GM18870 (cell line): ENCODE results near the gene KCNH6.

ENCODE experiments used
- ATAC-seq: cut with Tn5 transposase; IDR thresholded peaks from one replicate; pipeline ENCODE4 v1.9.1; 2021; ENCODE audit warnings: moderate library complexity; ENCODE audit not compliant: unreplicated experiment

KCNH6 gene, protein sequence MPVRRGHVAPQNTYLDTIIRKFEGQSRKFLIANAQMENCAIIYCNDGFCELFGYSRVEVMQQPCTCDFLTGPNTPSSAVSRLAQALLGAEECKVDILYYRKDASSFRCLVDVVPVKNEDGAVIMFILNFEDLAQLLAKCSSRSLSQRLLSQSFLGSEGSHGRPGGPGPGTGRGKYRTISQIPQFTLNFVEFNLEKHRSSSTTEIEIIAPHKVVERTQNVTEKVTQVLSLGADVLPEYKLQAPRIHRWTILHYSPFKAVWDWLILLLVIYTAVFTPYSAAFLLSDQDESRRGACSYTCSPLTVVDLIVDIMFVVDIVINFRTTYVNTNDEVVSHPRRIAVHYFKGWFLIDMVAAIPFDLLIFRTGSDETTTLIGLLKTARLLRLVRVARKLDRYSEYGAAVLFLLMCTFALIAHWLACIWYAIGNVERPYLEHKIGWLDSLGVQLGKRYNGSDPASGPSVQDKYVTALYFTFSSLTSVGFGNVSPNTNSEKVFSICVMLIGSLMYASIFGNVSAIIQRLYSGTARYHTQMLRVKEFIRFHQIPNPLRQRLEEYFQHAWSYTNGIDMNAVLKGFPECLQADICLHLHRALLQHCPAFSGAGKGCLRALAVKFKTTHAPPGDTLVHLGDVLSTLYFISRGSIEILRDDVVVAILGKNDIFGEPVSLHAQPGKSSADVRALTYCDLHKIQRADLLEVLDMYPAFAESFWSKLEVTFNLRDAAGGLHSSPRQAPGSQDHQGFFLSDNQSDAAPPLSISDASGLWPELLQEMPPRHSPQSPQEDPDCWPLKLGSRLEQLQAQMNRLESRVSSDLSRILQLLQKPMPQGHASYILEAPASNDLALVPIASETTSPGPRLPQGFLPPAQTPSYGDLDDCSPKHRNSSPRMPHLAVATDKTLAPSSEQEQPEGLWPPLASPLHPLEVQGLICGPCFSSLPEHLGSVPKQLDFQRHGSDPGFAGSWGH

DNA sequence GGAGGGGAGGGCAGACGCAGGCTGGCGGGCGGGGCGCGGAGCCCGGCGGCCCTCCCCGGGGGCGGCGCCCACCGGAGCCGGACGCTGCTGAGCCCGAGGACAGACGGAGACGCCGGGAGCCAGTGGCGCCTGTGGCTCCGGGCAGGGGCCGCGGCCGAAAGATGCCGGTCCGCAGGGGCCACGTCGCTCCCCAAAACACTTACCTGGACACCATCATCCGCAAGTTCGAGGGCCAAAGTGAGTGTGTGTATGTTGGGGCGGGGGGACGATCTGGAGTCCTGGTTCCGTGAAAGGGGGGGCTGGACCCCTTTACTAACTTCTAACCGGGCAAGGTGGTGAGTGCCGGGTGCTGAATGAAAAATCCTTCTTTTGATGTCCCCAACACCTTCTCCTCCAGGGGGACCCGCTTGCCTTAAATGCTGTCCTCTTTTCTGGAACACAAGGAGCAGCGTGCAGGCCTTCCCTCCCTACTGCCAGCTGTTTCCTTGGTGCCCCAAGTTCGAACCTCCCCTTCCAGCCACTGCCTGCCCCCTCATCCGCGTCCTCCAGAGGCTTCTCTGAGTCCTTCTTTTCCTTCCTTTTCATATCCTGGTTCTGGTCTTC, at the start of gene KCNH6:
KCNH6 (plus strand) TSS at position 106 of the 603 bp plus-strand sequence; CDS start at position 162, 56 bp downstream.
- no peak for ATAC-seq

DNA sequence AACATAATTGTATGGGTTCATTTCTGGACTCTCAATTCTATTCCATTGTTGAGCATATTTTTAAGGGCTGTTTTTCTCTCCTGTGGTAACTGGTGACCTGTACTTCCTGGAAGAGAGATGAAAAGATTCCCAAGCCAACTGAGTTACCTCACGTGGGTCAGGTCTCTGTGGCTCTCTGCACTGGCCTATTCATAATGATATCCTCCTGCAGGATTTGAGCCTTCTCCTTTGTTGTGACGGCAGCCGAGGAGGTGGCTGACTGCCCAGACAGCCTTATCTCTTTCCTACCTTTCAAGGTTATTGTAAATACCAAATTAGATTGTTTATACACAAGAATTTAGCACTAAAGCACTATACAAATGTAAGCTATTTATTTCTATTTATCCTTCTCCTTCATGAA, 49.0 kb upstream of the KCNH6 start:
- no peak for ATAC-seq

DNA sequence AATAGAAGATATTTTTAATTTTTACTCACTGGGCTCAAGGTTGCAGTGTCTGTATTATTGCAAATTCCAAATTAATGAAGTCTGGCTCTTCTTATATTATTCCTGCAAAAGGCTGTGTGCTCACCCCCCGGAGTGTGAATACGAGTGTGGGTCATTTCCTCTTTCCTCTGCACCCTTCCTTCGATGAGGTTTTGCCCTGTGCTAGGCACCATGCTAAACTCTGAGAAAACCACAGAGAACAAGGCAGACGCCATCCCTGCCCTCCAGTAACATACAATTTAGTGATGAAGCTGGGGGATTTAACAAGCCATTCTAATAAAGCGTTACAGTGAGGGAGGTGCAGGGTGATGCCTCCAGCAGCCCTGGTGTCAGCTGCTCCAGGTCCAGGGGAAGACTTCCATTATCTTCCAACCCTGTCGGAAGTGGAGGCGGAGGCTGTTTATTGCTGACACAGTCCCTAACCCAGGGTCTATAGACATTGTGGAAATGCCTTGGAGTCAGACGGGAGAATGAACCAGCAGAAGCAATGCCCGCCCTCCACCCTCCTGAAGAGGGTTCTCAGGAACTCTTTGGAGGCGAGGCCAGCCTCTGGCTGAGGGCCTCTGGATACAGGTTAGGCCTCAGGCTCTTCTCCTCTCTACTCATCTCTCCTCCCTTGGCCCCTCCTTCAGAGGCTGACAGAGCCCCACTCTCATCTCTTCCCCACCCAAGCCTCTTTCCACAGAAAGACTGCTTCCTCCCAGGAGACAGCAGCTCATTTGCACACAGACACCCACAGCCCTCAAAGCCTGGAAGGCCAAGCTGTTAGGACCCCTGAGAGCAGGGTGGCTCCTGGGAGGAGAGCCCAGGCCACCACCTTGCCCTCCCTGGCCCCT, 48.3 kb upstream of the KCNH6 start:
- ATAC-seq = no peak

DNA sequence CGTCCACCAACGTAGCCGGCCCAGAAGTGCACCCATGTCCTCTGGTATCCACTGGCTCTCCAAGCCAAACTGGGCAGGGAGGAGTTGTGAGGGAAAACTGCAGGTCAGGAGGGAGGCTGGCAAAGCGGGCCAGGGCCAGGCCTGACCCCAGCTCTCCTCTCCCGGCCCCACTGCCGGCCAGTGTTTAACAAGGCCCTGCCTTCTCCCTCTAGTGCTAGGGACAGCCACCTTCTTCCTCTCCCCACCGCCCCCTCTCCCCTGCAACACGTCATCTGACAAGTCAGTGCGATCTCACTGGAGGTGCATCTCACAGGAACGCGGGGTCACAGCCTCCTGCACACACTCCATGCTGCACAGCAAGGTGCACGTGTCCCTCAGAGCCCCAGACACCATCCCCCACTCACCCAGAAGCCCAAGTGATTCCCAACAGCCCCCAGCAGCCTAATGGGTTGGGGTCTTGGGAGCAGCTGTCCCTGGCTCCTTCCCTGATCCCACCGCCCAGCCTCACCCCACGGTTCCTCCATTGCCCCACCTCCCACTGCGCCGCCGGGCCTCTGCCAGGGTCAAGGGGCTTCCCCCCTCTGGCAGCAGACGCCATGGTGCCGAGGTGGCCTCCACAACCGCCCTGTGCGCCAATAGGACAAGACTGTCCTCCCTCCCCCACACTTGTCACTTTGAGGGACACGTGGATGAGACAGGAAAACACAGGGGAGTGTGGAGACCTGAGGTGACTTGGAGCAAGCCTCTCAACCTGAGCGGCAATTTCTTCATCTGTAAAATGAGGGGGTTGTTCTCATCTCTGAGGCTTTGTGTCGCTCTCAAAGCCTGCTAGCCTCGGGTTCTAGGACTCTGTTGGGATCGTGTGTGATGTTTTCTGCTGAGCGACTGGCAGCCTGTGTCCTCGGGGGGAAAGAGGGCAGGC, 47.4 kb upstream of the KCNH6 start:
- ATAC-seq = no peak

DNA sequence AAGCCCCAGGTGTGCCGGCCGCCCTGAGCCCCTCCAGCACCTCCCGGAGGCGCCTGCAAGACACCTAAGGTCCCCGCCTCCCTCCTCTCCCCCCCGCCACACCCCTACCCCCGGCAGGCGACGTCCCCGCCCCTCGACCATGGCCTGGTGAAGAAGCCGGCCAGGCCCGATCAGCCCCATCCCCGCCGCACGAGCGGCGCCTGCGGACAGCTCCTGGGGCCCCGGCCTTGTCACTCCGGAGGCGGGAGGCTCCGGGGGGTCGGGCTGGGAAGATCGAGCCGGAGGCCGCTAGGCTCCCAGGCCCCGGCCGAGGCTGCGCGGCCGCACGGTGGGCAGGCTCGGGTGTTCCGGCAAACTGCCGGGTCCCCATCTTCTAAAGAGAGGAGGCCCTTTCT, 46.7 kb upstream of the KCNH6 start:
- ATAC-seq = no peak

DNA sequence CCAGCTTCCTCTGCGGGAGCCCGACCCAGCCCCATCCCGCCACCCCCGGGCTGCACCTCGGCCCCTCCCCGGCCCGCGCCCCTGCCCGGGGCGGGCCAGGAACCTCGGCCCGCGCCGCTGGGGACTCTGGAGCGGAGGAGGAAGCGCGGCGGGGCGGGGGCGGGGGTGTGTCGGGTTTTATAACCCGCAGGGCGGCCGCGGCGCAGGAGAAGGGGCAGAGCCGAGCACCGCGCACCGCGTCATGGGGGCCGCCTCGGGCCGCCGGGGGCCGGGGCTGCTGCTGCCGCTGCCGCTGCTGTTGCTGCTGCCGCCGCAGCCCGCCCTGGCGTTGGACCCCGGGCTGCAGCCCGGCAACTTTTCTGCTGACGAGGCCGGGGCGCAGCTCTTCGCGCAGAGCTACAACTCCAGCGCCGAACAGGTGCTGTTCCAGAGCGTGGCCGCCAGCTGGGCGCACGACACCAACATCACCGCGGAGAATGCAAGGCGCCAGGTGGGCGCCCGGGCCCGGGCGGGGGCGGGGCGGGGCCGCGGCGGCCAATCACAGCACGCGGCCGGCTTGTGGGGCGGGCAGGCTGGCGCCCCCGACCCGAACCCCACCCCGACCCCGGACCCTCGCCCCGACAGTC, 46.2 kb upstream of the KCNH6 start, which contains the start of gene ACE:
ACE (plus strand) TSS at position 208 of the 626 bp plus-strand sequence; CDS start at position 242, 34 bp downstream.
- ATAC-seq = no peak

DNA sequence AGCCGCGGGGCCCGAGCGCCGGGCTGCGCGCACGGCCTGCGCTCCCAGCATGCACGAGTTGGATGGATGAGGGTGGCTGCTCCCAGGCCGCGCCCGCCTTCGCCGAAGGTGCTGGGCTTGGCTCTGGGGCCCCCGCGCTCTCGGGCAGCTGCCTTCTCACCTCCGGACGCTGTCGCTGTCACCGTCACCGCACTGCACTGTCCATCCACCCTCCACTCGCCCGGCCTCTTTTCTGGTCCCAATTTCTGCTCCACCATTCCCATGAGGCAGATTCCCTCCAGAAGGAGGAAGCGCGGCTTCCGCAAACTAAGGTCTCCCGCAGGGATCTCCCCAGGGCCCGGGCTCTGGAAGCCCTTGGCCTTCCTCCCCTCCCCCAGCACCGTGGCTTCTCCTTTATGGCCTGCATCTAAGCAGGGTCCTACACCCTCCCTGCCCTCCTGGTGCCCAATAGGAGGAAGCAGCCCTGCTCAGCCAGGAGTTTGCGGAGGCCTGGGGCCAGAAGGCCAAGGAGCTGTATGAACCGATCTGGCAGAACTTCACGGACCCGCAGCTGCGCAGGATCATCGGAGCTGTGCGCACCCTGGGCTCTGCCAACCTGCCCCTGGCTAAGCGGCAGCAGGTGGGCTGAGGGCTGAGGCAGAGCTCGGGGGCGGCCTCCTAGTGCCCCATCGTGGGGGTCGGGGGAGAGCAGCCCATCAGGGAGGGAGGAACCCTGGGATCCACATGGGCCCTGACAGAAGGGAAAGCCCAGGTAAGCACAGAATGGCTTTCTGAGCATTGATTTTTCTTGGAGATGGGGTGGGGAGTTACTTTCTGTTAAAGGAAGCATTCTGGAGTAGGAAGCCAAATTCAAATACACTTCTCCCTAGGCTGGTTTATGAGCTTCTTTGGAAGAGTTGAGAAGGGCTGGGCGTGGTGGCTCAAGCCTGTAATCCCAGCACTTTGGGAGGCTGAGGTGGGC, 45.4 kb upstream of the KCNH6 start:
- no peak for ATAC-seq

DNA sequence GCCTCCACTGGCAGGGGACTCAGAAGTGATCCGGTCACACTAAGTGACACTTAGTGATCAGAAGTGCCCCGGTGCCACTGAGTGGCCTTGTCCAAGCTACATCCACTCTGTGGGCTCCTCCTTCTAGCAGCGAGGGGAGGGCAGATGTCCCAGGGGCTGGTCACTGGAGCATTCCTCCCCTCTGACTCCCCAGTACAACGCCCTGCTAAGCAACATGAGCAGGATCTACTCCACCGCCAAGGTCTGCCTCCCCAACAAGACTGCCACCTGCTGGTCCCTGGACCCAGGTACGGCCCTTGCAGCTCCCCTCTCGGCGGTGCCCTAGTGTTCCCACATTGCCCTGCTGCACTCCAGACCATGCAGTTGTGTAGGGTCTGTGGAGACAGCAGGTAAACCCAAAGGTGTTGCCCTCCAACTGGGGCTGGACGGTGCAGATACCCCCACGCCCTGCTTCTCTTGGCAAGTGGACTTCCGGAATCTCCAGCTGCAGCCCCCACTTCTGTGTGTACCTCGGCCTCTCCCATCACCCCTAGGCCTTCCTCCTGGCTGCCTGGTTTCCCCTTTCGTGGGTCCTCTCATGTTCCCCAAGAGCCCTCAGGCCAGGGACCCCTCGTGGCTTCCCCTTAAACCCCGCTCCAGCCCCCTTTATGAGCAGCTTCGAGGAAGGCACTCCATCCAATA, 44.2 kb upstream of the KCNH6 start:
- no peak for ATAC-seq

DNA sequence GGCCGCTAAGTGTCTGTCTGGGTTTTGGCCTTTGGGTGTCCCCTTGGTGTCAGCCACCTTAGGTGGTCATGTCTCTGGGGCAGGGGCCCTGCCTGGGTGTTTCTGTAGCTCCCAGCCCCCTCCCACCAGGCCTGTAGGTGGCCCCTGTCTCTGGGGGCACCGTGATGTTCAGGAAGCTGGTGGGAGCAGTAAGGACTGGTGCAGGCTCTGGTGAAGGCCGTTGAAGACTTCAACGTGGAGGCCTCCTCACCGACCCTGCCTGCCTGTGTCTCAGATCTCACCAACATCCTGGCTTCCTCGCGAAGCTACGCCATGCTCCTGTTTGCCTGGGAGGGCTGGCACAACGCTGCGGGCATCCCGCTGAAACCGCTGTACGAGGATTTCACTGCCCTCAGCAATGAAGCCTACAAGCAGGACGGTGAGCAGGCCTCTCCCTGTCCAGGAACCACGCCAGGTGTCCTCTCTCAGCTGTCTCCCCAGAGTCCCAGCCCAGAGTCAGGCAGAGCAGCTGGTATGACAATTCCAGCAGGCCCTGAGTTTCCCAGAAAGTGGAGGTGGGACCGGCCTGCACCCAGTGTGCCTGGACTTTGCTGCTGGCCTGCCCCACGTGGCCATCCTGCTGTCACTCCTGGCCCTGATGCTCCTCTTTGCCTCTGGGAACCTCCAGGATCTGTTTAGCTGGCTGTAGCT, 43.5 kb upstream of the KCNH6 start:
- ATAC-seq = no peak

DNA sequence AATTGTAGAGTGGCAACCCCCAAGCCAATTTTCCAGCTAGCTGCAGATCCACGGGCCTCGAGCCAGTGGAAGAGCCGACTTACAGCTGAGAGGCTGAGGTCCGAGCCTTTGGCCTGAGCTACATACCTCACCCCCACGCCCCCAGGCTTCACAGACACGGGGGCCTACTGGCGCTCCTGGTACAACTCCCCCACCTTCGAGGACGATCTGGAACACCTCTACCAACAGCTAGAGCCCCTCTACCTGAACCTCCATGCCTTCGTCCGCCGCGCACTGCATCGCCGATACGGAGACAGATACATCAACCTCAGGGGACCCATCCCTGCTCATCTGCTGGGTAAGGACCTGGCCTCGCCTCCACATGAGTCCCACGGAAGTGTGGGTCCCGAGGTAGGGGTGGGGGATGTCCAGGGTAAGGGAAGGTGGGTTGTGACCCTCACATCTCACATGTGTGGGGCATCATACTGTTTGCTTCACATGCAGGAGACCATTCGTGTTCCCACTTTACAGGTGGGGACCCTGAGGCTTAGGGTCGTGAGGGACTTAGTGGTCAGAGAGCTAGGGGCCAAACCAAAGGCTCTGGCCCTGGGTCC, 42.9 kb upstream of the KCNH6 start:
- ATAC-seq = no peak

DNA sequence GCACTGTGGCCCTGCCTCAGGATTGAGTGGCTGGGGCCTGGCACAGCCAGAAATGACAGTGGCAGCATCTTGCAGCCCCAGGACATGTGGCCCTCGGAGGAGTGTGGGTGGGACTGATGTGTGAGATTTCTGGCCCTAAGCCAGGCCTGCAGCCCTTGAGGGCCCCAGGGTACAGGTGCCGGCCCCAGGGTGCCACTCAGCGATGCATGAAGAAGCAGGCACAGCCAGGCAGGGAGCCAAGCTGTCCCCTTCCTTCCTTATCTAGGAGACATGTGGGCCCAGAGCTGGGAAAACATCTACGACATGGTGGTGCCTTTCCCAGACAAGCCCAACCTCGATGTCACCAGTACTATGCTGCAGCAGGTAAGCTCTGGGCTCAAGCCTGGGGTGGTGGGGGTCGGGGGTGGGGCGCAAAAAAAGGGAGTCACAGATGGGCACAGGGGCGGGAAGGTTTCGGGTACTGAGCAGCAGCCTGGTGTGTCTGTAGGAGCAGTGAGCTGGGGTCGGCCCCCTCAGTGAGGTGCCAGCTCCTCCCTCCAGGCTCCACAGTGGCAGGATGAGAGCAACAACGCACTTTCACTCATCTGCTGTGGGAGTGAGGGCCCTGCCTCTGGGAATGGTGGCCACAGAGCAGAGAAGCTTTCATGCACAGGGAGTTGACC, 42.2 kb upstream of the KCNH6 start:
- no peak for ATAC-seq

DNA sequence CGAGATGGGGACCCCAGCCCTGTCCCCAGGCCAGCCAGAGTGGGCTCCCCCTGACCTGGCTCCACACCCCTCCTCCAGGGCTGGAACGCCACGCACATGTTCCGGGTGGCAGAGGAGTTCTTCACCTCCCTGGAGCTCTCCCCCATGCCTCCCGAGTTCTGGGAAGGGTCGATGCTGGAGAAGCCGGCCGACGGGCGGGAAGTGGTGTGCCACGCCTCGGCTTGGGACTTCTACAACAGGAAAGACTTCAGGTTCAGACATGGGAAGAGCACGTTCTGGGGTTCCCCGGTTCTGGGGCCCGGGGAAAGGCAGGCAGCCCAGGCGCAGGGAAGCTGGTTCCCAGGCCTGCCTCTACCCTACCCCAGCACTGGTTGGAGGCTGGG, 41.7 kb upstream of the KCNH6 start:
- no peak for ATAC-seq

DNA sequence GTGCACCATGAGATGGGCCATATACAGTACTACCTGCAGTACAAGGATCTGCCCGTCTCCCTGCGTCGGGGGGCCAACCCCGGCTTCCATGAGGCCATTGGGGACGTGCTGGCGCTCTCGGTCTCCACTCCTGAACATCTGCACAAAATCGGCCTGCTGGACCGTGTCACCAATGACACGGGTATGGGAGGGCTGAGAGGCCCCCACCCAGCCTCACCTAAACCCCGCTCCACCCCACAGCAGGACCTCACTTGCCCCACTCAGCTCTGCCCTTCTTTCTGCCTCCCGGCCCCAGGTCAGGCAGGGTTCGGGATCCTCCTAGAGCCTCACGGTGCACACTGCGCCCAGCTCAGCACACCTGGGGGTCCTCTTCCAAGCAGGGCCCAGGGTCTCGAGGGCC, 40.6 kb upstream of the KCNH6 start:
- no peak for ATAC-seq

DNA sequence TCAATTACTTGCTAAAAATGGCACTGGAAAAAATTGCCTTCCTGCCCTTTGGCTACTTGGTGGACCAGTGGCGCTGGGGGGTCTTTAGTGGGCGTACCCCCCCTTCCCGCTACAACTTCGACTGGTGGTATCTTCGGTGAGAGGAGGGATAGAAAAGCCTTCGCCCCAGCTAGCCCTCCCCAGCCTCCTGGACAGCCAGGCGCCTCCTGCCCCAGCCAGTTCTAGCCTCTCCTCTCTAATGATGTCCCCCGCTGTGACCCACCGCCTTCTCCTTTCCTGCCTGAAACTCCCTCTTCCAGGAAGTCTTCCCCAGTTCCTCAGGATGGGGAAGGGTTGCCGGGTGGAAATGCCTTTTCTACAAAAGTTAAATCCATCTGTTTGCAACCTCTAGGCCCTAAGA, 40.1 kb upstream of the KCNH6 start:
- ATAC-seq = no peak

DNA sequence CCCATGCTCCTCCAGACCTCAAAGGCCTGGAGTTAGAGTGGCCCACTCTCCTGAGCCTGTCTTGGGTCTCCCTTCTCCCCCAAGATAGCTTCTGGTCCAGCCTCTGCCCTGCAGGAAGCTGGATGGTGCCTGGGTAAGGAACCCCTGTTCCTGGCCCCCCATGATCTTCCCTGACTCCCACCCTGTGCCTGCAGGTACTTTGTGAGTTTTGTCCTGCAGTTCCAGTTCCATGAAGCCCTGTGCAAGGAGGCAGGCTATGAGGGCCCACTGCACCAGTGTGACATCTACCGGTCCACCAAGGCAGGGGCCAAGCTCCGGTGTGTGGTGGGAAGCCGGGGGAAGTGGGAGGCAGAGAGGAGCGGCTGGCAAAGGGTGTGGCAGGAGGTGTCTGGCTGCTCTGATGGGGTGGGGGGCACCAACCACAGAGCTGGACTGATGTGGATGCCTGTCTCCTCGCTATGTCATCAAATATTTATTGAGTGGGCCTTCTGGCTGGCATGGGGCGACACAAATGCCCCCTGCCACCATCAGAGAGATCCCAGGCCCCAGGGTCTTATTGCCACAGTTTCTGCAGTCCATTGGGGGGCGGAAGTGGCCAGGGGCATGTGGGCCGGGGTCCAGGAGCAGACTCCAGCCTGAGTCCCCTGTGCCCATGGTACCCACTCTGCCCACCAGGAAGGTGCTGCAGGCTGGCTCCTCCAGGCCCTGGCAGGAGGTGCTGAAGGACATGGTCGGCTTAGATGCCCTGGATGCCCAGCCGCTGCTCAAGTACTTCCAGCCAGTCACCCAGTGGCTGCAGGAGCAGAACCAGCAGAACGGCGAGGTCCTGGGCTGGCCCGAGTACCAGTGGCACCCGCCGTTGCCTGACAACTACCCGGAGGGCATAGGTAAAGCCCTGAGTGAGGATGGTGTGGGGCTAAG, 39.2 kb upstream of the KCNH6 start:
- no peak for ATAC-seq
